SK-N-MC (cell line): ENCODE results near the gene JMJD1C.

Source experiments
- EZH2 ChIP-seq: fragments of 200-600 bp; sonication (generic); IDR thresholded peaks from one replicate; pipeline ENCODE4 v1.6.1; 2017; ENCODE audit warnings: antibody characterized with exemption
- POLR2AphosphoS5 ChIP-seq: IDR thresholded peaks from 2 replicates; pipeline ENCODE4 v1.6.1; 2012; ENCODE audit warnings: mild to moderate bottlenecking, low read depth, low read length, borderline replicate concordance

DNA sequence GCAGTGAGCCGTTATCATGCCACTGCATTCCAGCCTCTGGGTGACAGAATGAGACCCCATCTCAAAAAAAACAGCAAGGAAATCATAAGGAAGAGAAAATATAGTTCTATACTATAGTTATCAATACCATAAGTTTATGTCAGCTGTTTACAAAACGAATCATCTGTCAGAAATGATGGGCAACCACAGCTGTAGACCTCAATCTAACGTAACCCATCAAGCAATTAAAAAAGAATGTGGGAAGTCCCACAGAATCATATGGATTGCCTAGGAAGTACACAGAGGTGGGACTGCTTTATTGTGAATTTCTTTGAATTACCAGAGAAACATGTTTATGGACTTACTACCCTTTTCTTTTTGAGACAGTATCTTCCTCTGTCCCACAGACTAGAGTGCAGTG is 325.7 kb downstream of the JMJD1C start:
- TF ChIP-seq POLR2AphosphoS5 = no peak
- no peak for TF ChIP-seq EZH2
